Activated CD4-positive, alpha-beta T cell treated with anti-CD3 and anti-CD28 coated beads, Interleukin-2, amount 50 U/mL, for 24 hours (primary cell): ENCODE results near the gene MYBPC2.

Source experiments
- DNase-seq, 2 donors: peaks; one replicate each; pipeline ENCODE4 v3.0.0-alpha.2; 2020; ENCODE audit warnings: low read depth in 1 of 2, low spot score in 1 of 2

Gene MYBPC2

GRCh38 chr19:50496189-50497021 is 63.7 kb downstream of the MYBPC2 start:
- no peak for DNase-seq

- DNase-seq: no peak
Measured at GRCh38 chr19:50497022-50497405, 64.3 kb downstream of the MYBPC2 start.

- no peak for DNase-seq
Measured at GRCh38 chr19:50498219-50499056, 65.7 kb downstream of the MYBPC2 start.

- DNase-seq: no peak
Measured at GRCh38 chr19:50500060-50500752, 67.5 kb downstream of the MYBPC2 start.

GRCh38 chr19:50500753-50501151 is 68.1 kb downstream of the MYBPC2 start:
- DNase-seq: no peak

GRCh38 chr19:50501186-50501567 is 68.5 kb downstream of the MYBPC2 start:
- DNase-seq: no peak

- DNase-seq: no peak
Measured at GRCh38 chr19:50501568-50502475, 69.1 kb downstream of the MYBPC2 start.

- DNase-seq: no peak
Measured at GRCh38 chr19:50505856-50506611, 73.3 kb downstream of the MYBPC2 start.

GRCh38 chr19:50506700-50507099 is 74.0 kb downstream of the MYBPC2 start:
- DNase-seq: no peak

- DNase-seq: no peak
Measured at GRCh38 chr19:50507376-50507775, 74.7 kb downstream of the MYBPC2 start.

- no peak for DNase-seq
Measured at GRCh38 chr19:50508843-50509190, 76.1 kb downstream of the MYBPC2 start.

GRCh38 chr19:50509366-50509765 is 76.7 kb downstream of the MYBPC2 start:
- no peak for DNase-seq

- DNase-seq: no peak
Measured at GRCh38 chr19:50510121-50510670, 77.5 kb downstream of the MYBPC2 start.

GRCh38 chr19:50510700-50511068 is 78.0 kb downstream of the MYBPC2 start:
- no peak for DNase-seq

- peak; percentile 92 to 95 for DNase-seq
Measured at GRCh38 chr19:50511069-50511822, 78.6 kb downstream of the MYBPC2 start, which contains the start of gene JOSD2. Gene JOSD2, minus strand, starts transcription at chr19:50511191. Its CDS starts 760 bp downstream, at chr19:50510431.

- DNase-seq: no peak
Measured at GRCh38 chr19:50512112-50512998, 79.7 kb downstream of the MYBPC2 start.

GRCh38 chr19:50512999-50513745 is 80.5 kb downstream of the MYBPC2 start:
- DNase-seq: no peak
